GM12878 (cell line): ENCODE results near the gene SNX3.

ENCODE experiments used
- CREM ChIP-seq: IDR thresholded peaks from 2 replicates; pipeline ENCODE4 v1.6.1; 2014; ENCODE audit warnings: antibody characterized with exemption, low read depth
- KAT2A ChIP-seq: conservative IDR thresholded peaks from 2 replicates; pipeline ENCODE4 v1.6.1; 2011; ENCODE audit warnings: low read depth, low read length; ENCODE audit not compliant: control insufficient read depth
- MTA2 ChIP-seq: fragments of 450-650 bp; IDR thresholded peaks from 2 replicates; pipeline ENCODE4 v1.6.1; 2016; ENCODE audit warnings: low read depth, mild to moderate bottlenecking, moderate library complexity
- NKRF ChIP-seq: fragments of 450-650 bp; conservative IDR thresholded peaks from 2 replicates; pipeline ENCODE4 v1.6.1; 2017; ENCODE audit warnings: mild to moderate bottlenecking, moderate library complexity
- POLR2A ChIP-seq: IDR thresholded peaks from 2 replicates; pipeline ENCODE4 v1.6.1; 2011; ENCODE audit warnings: low read depth, mild to moderate bottlenecking, low read length
- TAF1 ChIP-seq: IDR thresholded peaks from 2 replicates; pipeline ENCODE4 v1.6.1; 2011; ENCODE audit warnings: mild to moderate bottlenecking, low read depth, low read length, borderline replicate concordance
- TF ChIP-seq, protein P1 (sequence below), 3 experiments: IDR thresholded peaks in 2 of 3; conservative IDR thresholded peaks in 1 of 3; 2 replicates each; pipeline ENCODE4 v1.5.1; 2011; ENCODE audit warnings: low read depth in 3 of 3, low read length in 3 of 3, mild to moderate bottlenecking in 3 of 3, control low read depth in 2 of 3, moderate library complexity in 2 of 3, inconsistent platforms in 1 of 3, mixed read lengths in 1 of 3; ENCODE audit not compliant: control insufficient read depth in 2 of 3, insufficient read depth in 1 of 3; ENCODE audit errors: extremely low read depth in 1 of 3

DNA sequence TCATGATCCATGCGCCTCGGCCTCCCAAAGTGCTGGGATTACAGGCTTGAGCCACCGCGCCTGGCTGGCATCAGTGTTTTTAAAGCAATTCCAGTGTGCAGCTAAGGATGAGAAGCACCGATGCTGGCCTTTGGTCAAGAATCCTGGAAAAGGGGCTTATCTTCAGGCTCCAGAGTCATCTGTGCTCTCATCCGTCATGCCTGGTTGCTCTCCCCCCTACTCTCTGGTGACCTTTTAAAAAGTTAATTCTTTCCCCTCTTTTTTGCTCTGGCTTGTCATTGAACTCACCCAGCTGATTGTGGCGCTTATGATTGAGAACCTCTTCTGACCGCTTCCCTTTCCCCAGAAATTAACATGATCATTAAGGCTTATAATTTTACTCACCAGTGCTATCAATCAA is 66.3 kb downstream of the SNX3 start:
- TF ChIP-seq CREM (no peak), MTA2 (no peak), NKRF (no peak), POLR2A (no peak), KAT2A (no peak), TAF1 (no peak)
- TF ChIP-seq, protein P1, sequence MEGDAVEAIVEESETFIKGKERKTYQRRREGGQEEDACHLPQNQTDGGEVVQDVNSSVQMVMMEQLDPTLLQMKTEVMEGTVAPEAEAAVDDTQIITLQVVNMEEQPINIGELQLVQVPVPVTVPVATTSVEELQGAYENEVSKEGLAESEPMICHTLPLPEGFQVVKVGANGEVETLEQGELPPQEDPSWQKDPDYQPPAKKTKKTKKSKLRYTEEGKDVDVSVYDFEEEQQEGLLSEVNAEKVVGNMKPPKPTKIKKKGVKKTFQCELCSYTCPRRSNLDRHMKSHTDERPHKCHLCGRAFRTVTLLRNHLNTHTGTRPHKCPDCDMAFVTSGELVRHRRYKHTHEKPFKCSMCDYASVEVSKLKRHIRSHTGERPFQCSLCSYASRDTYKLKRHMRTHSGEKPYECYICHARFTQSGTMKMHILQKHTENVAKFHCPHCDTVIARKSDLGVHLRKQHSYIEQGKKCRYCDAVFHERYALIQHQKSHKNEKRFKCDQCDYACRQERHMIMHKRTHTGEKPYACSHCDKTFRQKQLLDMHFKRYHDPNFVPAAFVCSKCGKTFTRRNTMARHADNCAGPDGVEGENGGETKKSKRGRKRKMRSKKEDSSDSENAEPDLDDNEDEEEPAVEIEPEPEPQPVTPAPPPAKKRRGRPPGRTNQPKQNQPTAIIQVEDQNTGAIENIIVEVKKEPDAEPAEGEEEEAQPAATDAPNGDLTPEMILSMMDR (IDR thresholded peaks at IDR 0.05 in 2 of 3, conservative IDR thresholded peaks at IDR 0.05 in 1 of 3; ENCODE audit: control insufficient read depth in 2 of 3, extremely low read depth in 1 of 3, insufficient read depth in 1 of 3, low read depth in 3 of 3, low read length in 3 of 3), result no peak
